IMR-90 (cell line): ENCODE measurements around the gene NPTX2. TPM values are rescaled to one million over a fixed set of nuclear protein-coding genes. Genes with fewer than 3 reads are reported as not detected.

Source experiments
- ATAC-seq: fragments of 200-7000 bp; cut with Tn5 transposase; 2 replicates; pipeline ENCODE4 v1.9.1; 2020; ENCODE audit warnings: low read depth, mild to moderate bottlenecking, moderate library complexity
- BruUV-seq: library from RNA; stranded (reverse); fragments of 400-500 nt; replicated peaks from 2 replicates; lab custom pipeline; 2021; lab: Mats Ljungman, UMichigan
- CTCF ChIA-PET: fragments of 300-600 bp; formaldehyde crosslinking; extraction: SDS; loops from one replicate; lab custom pipeline; 2021; ENCODE audit warnings: antibody characterized with exemption; lab: Yijun Ruan, JAX
- POLR2A ChIA-PET: fragments of 300-600 bp; sonication (Branson Sonifier 250); formaldehyde crosslinking; loops from one replicate; lab custom pipeline; 2022; ENCODE audit warnings: antibody characterized with exemption; ENCODE audit not compliant: unreplicated experiment; lab: Charles Lee
- DNase-seq: peaks from one replicate; pipeline ENCODE4 v3.0.0; 2013
- H2AFZ ChIP-seq: replicated peaks from 2 replicates; pipeline ENCODE3; 2013; ENCODE audit warnings: low read length, mild to moderate bottlenecking; ENCODE audit not compliant: poor library complexity
- H2AK5ac ChIP-seq: 2 replicates; pipeline ENCODE4 v1.6.1; 2013; ENCODE audit warnings: low read depth, low read length, inconsistent platforms
- H2AK9ac ChIP-seq: replicated peaks from 2 replicates; pipeline ENCODE3; 2013; ENCODE audit warnings: mild to moderate bottlenecking, low read depth, low read length, moderate library complexity; ENCODE audit not compliant: poor library complexity
- H2BK120ac ChIP-seq: 2 replicates; pipeline ENCODE4 v1.6.1; 2013; ENCODE audit warnings: low read depth, low read length, inconsistent platforms
- H2BK15ac ChIP-seq: 3 replicates; pipeline ENCODE4 v1.6.1; 2013; ENCODE audit warnings: low read depth, low read length, inconsistent platforms
- H2BK20ac ChIP-seq: 2 replicates; pipeline ENCODE4 v1.6.1; 2013; ENCODE audit warnings: low read depth, mild to moderate bottlenecking, inconsistent platforms, low read length, moderate library complexity
- H2BK5ac ChIP-seq: 2 replicates; pipeline ENCODE4 v1.6.1; 2013; ENCODE audit warnings: mild to moderate bottlenecking, low read depth, low read length, inconsistent platforms; ENCODE audit not compliant: poor library complexity, severe bottlenecking
- H3K14ac ChIP-seq: replicated peaks from 2 replicates; pipeline ENCODE4 v1.6.1; 2013; ENCODE audit warnings: low read depth, low read length, inconsistent platforms
- H3K18ac ChIP-seq: 2 replicates; pipeline ENCODE4 v1.6.1; 2013; ENCODE audit warnings: low read depth, low read length, control low read depth
- H3K23ac ChIP-seq: 2 replicates; pipeline ENCODE4 v1.6.1; 2013; ENCODE audit warnings: low read depth, low read length, inconsistent platforms
- H3K27ac ChIP-seq: 2 replicates; pipeline ENCODE4 v1.5.1; 2013; ENCODE audit warnings: mild to moderate bottlenecking, control low read depth, low read length; ENCODE audit not compliant: insufficient read depth
- H3K27me3 ChIP-seq: 2 replicates; pipeline ENCODE4 v1.6.1; 2013; ENCODE audit warnings: low read length; ENCODE audit not compliant: control insufficient read depth, insufficient read depth
- H3K36me3 ChIP-seq: 2 replicates; pipeline ENCODE4 v1.6.1; 2013; ENCODE audit warnings: low read length, mixed read lengths; ENCODE audit not compliant: control insufficient read depth, insufficient read depth
- H3K4ac ChIP-seq: 2 replicates; pipeline ENCODE4 v1.6.1; 2013; ENCODE audit warnings: low read depth, low read length, inconsistent platforms
- H3K4me1 ChIP-seq: 2 replicates; pipeline ENCODE4 v1.6.1; 2013; ENCODE audit warnings: low read length, mixed read lengths; ENCODE audit not compliant: control insufficient read depth, insufficient read depth
- H3K4me2 ChIP-seq: 2 replicates; pipeline ENCODE4 v1.6.1; 2013; ENCODE audit warnings: low read depth, mild to moderate bottlenecking, control low read depth, low read length, moderate library complexity
- H3K4me3 ChIP-seq: 2 replicates; pipeline ENCODE4 v1.5.1; 2013; ENCODE audit warnings: low read depth, mild to moderate bottlenecking, control low read depth, low read length, moderate library complexity; ENCODE audit not compliant: insufficient read depth
- H3K56ac ChIP-seq: 2 replicates; pipeline ENCODE4 v1.6.1; 2013; ENCODE audit warnings: low read length, inconsistent platforms; ENCODE audit not compliant: insufficient read depth; ENCODE audit errors: extremely low read depth
- H3K79me1 ChIP-seq, 2 experiments: 2 replicates each; pipeline ENCODE4 v1.6.1; 2013; ENCODE audit warnings: low read length in 2 of 2, inconsistent platforms in 1 of 2, low read depth in 1 of 2
- H3K9ac ChIP-seq: 2 replicates; pipeline ENCODE4 v1.6.1; 2013; ENCODE audit warnings: low read depth, low read length, control low read depth
- H3K9me1 ChIP-seq: 2 replicates; pipeline ENCODE4 v1.6.1; 2013; ENCODE audit warnings: low read length, inconsistent platforms; ENCODE audit not compliant: insufficient read depth
- H3K9me3 ChIP-seq: 2 replicates; pipeline ENCODE4 v1.6.1; 2013; ENCODE audit warnings: low read length; ENCODE audit not compliant: control insufficient read depth, insufficient read depth
- H4K20me1 ChIP-seq: 2 replicates; pipeline ENCODE4 v1.6.1; 2013; ENCODE audit warnings: low read length, inconsistent platforms; ENCODE audit not compliant: insufficient read depth
- H4K5ac ChIP-seq: 2 replicates; pipeline ENCODE4 v1.6.1; 2013; ENCODE audit warnings: mild to moderate bottlenecking, low read depth, low read length, control low read depth
- H4K8ac ChIP-seq, 2 experiments: 2 replicates each; pipeline ENCODE4 v1.6.1; 2013; ENCODE audit warnings: low read depth in 2 of 2, low read length in 2 of 2, control low read depth in 1 of 2, inconsistent platforms in 1 of 2
- H4K91ac ChIP-seq: 2 replicates; pipeline ENCODE4 v1.6.1; 2013; ENCODE audit warnings: low read depth, low read length, inconsistent platforms; ENCODE audit not compliant: insufficient read depth
- BHLHE40 ChIP-seq: fragments of 150-350 bp; IDR thresholded peaks from 2 replicates; pipeline ENCODE4 v1.6.1; 2016; ENCODE audit warnings: mild to moderate bottlenecking, low read depth, low read length
- CEBPB ChIP-seq: IDR thresholded peaks from 2 replicates; pipeline ENCODE4 v1.6.1; 2012; ENCODE audit warnings: low read depth, low read length, improper control_type of control experiment
- CHD1 ChIP-seq: IDR thresholded peaks from 2 replicates; pipeline ENCODE4 v1.6.1; 2012; ENCODE audit warnings: low read depth, low read length, improper control_type of control experiment
- ELK1 ChIP-seq: fragments of 150-350 bp; IDR thresholded peaks from 2 replicates; pipeline ENCODE4 v1.6.1; 2016; ENCODE audit warnings: low read depth, mild to moderate bottlenecking, low read length, moderate library complexity, borderline replicate concordance
- FOS ChIP-seq: fragments of 150-350 bp; IDR thresholded peaks from 2 replicates; pipeline ENCODE4 v1.6.1; 2016; ENCODE audit warnings: low read depth, low read length
- MAFK ChIP-seq: IDR thresholded peaks from 2 replicates; pipeline ENCODE4 v1.6.1; 2012; ENCODE audit warnings: low read depth, low read length, improper control_type of control experiment
- MAZ ChIP-seq: IDR thresholded peaks from 2 replicates; pipeline ENCODE4 v1.6.1; 2012; ENCODE audit warnings: low read depth, mild to moderate bottlenecking, low read length, improper control_type of control experiment, moderate library complexity, borderline replicate concordance
- MXI1 ChIP-seq: IDR thresholded peaks from 2 replicates; pipeline ENCODE4 v1.6.1; 2012; ENCODE audit warnings: low read depth, mild to moderate bottlenecking, low read length, moderate library complexity, borderline replicate concordance
- POLR2A ChIP-seq: IDR thresholded peaks from 2 replicates; pipeline ENCODE4 v1.6.1; 2012; ENCODE audit warnings: mild to moderate bottlenecking, low read depth, low read length
- RAD21 ChIP-seq: IDR thresholded peaks from 2 replicates; pipeline ENCODE4 v1.6.1; 2012; ENCODE audit warnings: low read length, improper control_type of control experiment
- RCOR1 ChIP-seq: IDR thresholded peaks from 2 replicates; pipeline ENCODE4 v1.6.1; 2012; ENCODE audit warnings: mild to moderate bottlenecking, low read length, improper control_type of control experiment; ENCODE audit not compliant: insufficient replicate concordance
- RFX5 ChIP-seq: IDR thresholded peaks from 2 replicates; pipeline ENCODE4 v1.8.0; 2012; ENCODE audit warnings: low read depth, mild to moderate bottlenecking, low read length, moderate library complexity
- SMC3 ChIP-seq: fragments of 150-350 bp; IDR thresholded peaks from 2 replicates; pipeline ENCODE4 v1.6.1; 2016; ENCODE audit warnings: low read depth, mild to moderate bottlenecking, antibody characterized with exemption, low read length, moderate library complexity
- WGBS, 2 experiments: methylation state at CpG; one replicate each; pipeline versions ENCODE4 v1.1.5 to v1.1.7; 2013; ENCODE audit warnings: missing lambda C conversion rate in 2 of 2; ENCODE audit not compliant: insufficient read length in 1 of 2; ENCODE audit errors: extremely low coverage in 2 of 2; 5-methylcytosine and 5-hydroxymethylcytosine counted together
- dilution Hi-C: fragments of 300-500 bp; cut with HindIII; formaldehyde crosslinking; loops from one replicate; pipeline ENCODE4 v1.14.3; 2018; ENCODE audit warnings: low sequenced_read_pairs; ENCODE audit not compliant: unreplicated experiment
- in situ Hi-C: fragments of 300-500 bp; cut with MboI; formaldehyde crosslinking; loops from 3 replicates; pipeline ENCODE4 v1.14.3; 2019; ENCODE audit warnings: low sequenced_read_pairs, inconsistent platforms, mixed read lengths
- intact Hi-C: fragments of 100-400 bp; cut with micrococcal nuclease; formaldehyde crosslinking; loops from 2 replicates; pipeline ENCODE4 v1.10.0; 2022
- polyA plus RNA-seq, 3 experiments: library from polyadenylated mRNA; depleted of rRNA; stranded (reverse); fragments of >200 nt; gene quantifications; 2 replicates each; pipeline ENCODE4 v1.2.3, GENCODE V29; 2012; ENCODE audit warnings: low replicate concordance in 1 of 3
- total RNA-seq: library from RNA; depleted of rRNA; stranded (reverse); fragments of >200 nt; gene quantifications from 2 replicates; pipeline ENCODE4 v1.2.3, GENCODE V29; 2012
- TF ChIP-seq, protein P1 (sequence below): fragments of 150-350 bp; IDR thresholded peaks from 2 replicates; pipeline ENCODE4 v1.6.1; 2017; ENCODE audit warnings: mild to moderate bottlenecking, antibody characterized with exemption, low read length, low read depth
- TF ChIP-seq, protein P2 (sequence below): conservative IDR thresholded peaks from 2 replicates; pipeline ENCODE4 v1.5.1; 2012; ENCODE audit warnings: mild to moderate bottlenecking, low read depth, low read length, improper control_type of control experiment

The NPTX2 gene
- total and polyA plus RNA-seq, 2 of the 4 experiments (the other 2 are of a cell fraction) = under 0.01 to 0.03 TPM

DNA sequence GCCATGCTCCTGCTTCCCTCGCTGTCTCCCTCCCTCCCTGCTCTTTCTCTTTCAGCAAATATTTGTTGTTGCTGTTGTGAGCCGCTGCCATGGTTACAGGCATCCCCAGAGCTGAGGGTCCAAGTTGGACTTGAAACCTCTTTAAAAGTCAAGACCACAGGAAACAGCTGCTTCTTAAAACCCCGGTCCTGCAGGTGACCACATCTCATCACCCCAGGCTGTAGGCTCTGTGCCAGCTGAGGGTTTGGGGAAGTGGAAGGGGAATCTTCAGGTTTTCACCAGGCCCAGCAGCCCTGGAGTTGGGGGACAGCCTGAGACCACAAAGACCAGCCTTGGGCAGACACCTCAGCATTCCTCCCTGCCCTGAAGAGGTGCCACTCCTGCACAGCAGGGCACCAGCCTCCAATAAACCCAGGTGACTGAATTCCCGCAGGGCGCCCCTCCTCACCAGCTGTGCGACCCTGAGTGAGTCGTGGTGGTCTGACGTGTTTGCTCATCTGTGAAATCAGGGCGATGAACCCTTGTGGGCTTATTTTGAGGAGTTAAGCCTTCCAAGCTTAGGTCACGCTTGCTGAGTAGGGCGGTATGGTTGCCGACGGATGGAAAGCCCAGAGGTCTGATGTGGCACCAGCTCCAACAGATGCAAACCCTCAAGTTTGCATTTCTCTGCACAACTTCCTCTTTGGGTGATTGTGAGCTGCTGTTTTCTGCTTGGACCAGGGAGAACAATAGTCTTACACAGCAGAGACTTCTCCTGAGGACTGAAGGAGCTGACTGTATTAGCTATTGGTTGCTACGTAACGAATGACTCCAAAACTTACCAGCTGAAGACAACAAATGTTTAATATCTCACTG lies 24.8 kb downstream of the NPTX2 start:
- Histone ChIP-seq H3K4me2 (no peak overlapping the region), H4K20me1 (no peaks in the 10 kb centered on the region), H3K27me3 (no peaks in the 10 kb centered on the region), H3K36me3 (no peaks in the 10 kb centered on the region), H3K4ac (no peak overlapping the region), H3K18ac (no peak overlapping the region), H2BK20ac (no peak overlapping the region), H2BK15ac (no peak overlapping the region), H3K4me3 (no peak overlapping the region), H2AFZ (no peak overlapping the region), H3K9me1 (no peaks in the 10 kb centered on the region), H2BK120ac (no peak overlapping the region), H3K79me1 (no peaks in the 10 kb centered on the region), H4K8ac (no peak overlapping the region), H2BK5ac (no peak overlapping the region), H3K4me1 (no peaks in the 10 kb centered on the region), H2AK5ac (no peak overlapping the region), H3K27ac (no peak overlapping the region), H3K23ac (no peak overlapping the region), H4K91ac (no peak overlapping the region), H3K9ac (no peak overlapping the region), H4K5ac (no peak overlapping the region), H3K9me3 (peaks cover 39% of the 10 kb centered on the region), H3K56ac (no peak overlapping the region), H3K14ac (no peak overlapping the region), H2AK9ac (no peak overlapping the region)
- DNase-seq (no peak), ATAC-seq (no peak)
- in situ Hi-C loops = no loop called here
- ChIA-PET POLR2A (no interaction called here), CTCF (interaction anchor here (1.5 kb wide), 1 partner anchor 9 kb away, joined by 3 read pairs; no protein-coding TSS in a partner anchor)
- BruUV-seq = no TSS peak
- dilution Hi-C loops = no loop called here
- 20% methylated on average over 1 of the region's 15 CpGs; no CpG with 5 or more reads in 1 of the 2 experiments for WGBS, 2 experiments
- intact Hi-C loops = no loop called here
- TF ChIP-seq FOS (no peak), CEBPB (no peak), CHD1 (no peak), SMC3 (no peak), MAZ (no peak), MXI1 (no peak), BHLHE40 (no peak), ELK1 (no peak), RCOR1 (no peak), RFX5 (no peak), MAFK (no peak), POLR2A (no peak), RAD21 (no peak)
- TF ChIP-seq, protein P1, sequence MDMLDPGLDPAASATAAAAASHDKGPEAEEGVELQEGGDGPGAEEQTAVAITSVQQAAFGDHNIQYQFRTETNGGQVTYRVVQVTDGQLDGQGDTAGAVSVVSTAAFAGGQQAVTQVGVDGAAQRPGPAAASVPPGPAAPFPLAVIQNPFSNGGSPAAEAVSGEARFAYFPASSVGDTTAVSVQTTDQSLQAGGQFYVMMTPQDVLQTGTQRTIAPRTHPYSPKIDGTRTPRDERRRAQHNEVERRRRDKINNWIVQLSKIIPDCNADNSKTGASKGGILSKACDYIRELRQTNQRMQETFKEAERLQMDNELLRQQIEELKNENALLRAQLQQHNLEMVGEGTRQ = no peak
- TF ChIP-seq, protein P2, sequence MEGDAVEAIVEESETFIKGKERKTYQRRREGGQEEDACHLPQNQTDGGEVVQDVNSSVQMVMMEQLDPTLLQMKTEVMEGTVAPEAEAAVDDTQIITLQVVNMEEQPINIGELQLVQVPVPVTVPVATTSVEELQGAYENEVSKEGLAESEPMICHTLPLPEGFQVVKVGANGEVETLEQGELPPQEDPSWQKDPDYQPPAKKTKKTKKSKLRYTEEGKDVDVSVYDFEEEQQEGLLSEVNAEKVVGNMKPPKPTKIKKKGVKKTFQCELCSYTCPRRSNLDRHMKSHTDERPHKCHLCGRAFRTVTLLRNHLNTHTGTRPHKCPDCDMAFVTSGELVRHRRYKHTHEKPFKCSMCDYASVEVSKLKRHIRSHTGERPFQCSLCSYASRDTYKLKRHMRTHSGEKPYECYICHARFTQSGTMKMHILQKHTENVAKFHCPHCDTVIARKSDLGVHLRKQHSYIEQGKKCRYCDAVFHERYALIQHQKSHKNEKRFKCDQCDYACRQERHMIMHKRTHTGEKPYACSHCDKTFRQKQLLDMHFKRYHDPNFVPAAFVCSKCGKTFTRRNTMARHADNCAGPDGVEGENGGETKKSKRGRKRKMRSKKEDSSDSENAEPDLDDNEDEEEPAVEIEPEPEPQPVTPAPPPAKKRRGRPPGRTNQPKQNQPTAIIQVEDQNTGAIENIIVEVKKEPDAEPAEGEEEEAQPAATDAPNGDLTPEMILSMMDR = no peak
